ELF-1 (cell line): Measurements from ENCODE around the gene SUSD5.
A peak's percentile ranks its signal among the peaks of the same experiment; 100 is the strongest.
"Not testable (repeated sequence)": the region's sequence is repeated elsewhere in the genome, so short reads cannot be mapped to it uniquely, and the experiment has no call there.

Experiments
- DNase-seq: peaks from one replicate; pipeline ENCODE4 v3.0.0-alpha.2; 2016; ENCODE audit warnings: low read depth, low spot score

Gene SUSD5

GRCh38 chr3:33152363-33153360, 65.9 kb downstream of the SUSD5 start:
- DNase-seq, result no peak

- DNase-seq, result no peak
Observed at GRCh38 chr3:33149342-33149741, 69.3 kb downstream of the SUSD5 start.

- DNase-seq, result no peak
Observed at GRCh38 chr3:33146791-33147445, 71.7 kb downstream of the SUSD5 start.

GRCh38 chr3:33145901-33146580, 72.6 kb downstream of the SUSD5 start:
- no peak for DNase-seq

- DNase-seq, result no peak
Observed at GRCh38 chr3:33145221-33145900, 73.2 kb downstream of the SUSD5 start.

- DNase-seq, result peak; percentile 49
Observed at GRCh38 chr3:33144433-33144832, 74.2 kb downstream of the SUSD5 start.

- peak; percentile 56 for DNase-seq
Observed at GRCh38 chr3:33141006-33141405, 77.6 kb downstream of the SUSD5 start.

GRCh38 chr3:33139996-33140395, 78.6 kb downstream of the SUSD5 start:
- DNase-seq, result no peak

GRCh38 chr3:33139006-33139623, 79.5 kb downstream of the SUSD5 start:
- not testable (repeated sequence) for DNase-seq

- no peak for DNase-seq
Observed at GRCh38 chr3:33137691-33138090, 80.9 kb downstream of the SUSD5 start.

GRCh38 chr3:33134026-33134625, 84.5 kb downstream of the SUSD5 start:
- no peak for DNase-seq

GRCh38 chr3:33132019-33132360, 86.6 kb downstream of the SUSD5 start:
- DNase-seq, result no peak

GRCh38 chr3:33131331-33132018, 87.1 kb downstream of the SUSD5 start:
- peak; percentile 87 for DNase-seq

- no peak for DNase-seq
Observed at GRCh38 chr3:33130144-33130543, 88.5 kb downstream of the SUSD5 start.

GRCh38 chr3:33128706-33129105, 89.9 kb downstream of the SUSD5 start:
- no peak for DNase-seq

- no peak for DNase-seq
Observed at GRCh38 chr3:33125840-33126239, 92.8 kb downstream of the SUSD5 start.

- DNase-seq, result no peak
Observed at GRCh38 chr3:33124638-33125037, 94.0 kb downstream of the SUSD5 start.

GRCh38 chr3:33122991-33123390, 95.6 kb downstream of the SUSD5 start:
- no peak for DNase-seq

GRCh38 chr3:33119891-33120290, 98.7 kb downstream of the SUSD5 start:
- DNase-seq, result no peak

GRCh38 chr3:33117461-33117860, 101.1 kb downstream of the SUSD5 start:
- DNase-seq, result no peak
